H9 (cell line): ENCODE data around the gene SERPINA5. TPM values are rescaled to one million over a fixed set of nuclear protein-coding genes. Genes with fewer than 3 reads are reported as not detected.

Experiments
- DNase-seq: peaks from one replicate; pipeline ENCODE4 v3.0.0-alpha.2; 2017
- H2AFZ ChIP-seq: one replicate; pipeline ENCODE4 v1.6.1; 2013; ENCODE audit warnings: mild to moderate bottlenecking, low read length, control low read depth, moderate library complexity
- H2AK5ac ChIP-seq: 2 replicates; pipeline ENCODE4 v1.6.1; 2013; ENCODE audit warnings: low read length, control low read depth, mixed read lengths; ENCODE audit not compliant: insufficient read length
- H2BK120ac ChIP-seq: one replicate; pipeline ENCODE4 v1.6.1; 2013; ENCODE audit warnings: low read depth, mild to moderate bottlenecking, low read length, control low read depth, inconsistent platforms; ENCODE audit not compliant: poor library complexity, severe bottlenecking
- H2BK12ac ChIP-seq: 2 replicates; pipeline ENCODE4 v1.6.1; 2013; ENCODE audit warnings: low read length, control low read depth, mixed read lengths, low read depth; ENCODE audit not compliant: insufficient read length
- H2BK15ac ChIP-seq: 2 replicates; pipeline ENCODE4 v1.6.1; 2013; ENCODE audit warnings: low read depth, low read length, control low read depth
- H2BK20ac ChIP-seq: one replicate; pipeline ENCODE4 v1.6.1; 2013; ENCODE audit warnings: low read depth, mild to moderate bottlenecking, low read length, control low read depth, inconsistent platforms; ENCODE audit not compliant: poor library complexity, severe bottlenecking
- H2BK5ac ChIP-seq: 2 replicates; pipeline ENCODE4 v1.6.1; 2013; ENCODE audit warnings: low read length, control low read depth, mixed read lengths; ENCODE audit not compliant: insufficient read length
- H3K14ac ChIP-seq: 2 replicates; pipeline ENCODE4 v1.6.1; 2013; ENCODE audit warnings: low read length, control low read depth; ENCODE audit not compliant: insufficient read depth
- H3K18ac ChIP-seq: 2 replicates; pipeline ENCODE4 v1.6.1; 2013; ENCODE audit warnings: low read depth, mild to moderate bottlenecking, mixed read lengths, low read length, control low read depth; ENCODE audit not compliant: insufficient read length
- H3K23ac ChIP-seq: 2 replicates; pipeline ENCODE4 v1.6.1; 2013; ENCODE audit warnings: low read length, control low read depth, mixed read lengths, low read depth; ENCODE audit not compliant: insufficient read length
- H3K23me2 ChIP-seq: 2 replicates; pipeline ENCODE4 v1.6.1; 2013; ENCODE audit warnings: low read depth, mild to moderate bottlenecking, mixed read lengths, low read length, control low read depth; ENCODE audit not compliant: insufficient read length, poor library complexity, severe bottlenecking
- H3K27ac ChIP-seq: 2 replicates; pipeline ENCODE4 v1.5.1; 2013; ENCODE audit warnings: low read length, control low read depth, mixed read lengths, low read depth; ENCODE audit not compliant: insufficient read length
- H3K27me3 ChIP-seq: 2 replicates; pipeline ENCODE4 v1.6.1; 2013; ENCODE audit warnings: low read length, control low read depth, inconsistent platforms; ENCODE audit not compliant: insufficient read depth
- H3K4ac ChIP-seq: 2 replicates; pipeline ENCODE4 v1.6.1; 2013; ENCODE audit warnings: low read depth, mild to moderate bottlenecking, control low read depth, inconsistent platforms, low read length, moderate library complexity
- H3K4me1 ChIP-seq: 2 replicates; pipeline ENCODE4 v1.6.1; 2013; ENCODE audit warnings: low read length, control low read depth, inconsistent platforms; ENCODE audit not compliant: insufficient read depth
- H3K4me2 ChIP-seq: 2 replicates; pipeline ENCODE4 v1.6.1; 2013; ENCODE audit warnings: low read length, control low read depth, mixed read lengths; ENCODE audit not compliant: insufficient read length, insufficient read depth
- H3K56ac ChIP-seq: 2 replicates; pipeline ENCODE4 v1.6.1; 2013; ENCODE audit warnings: low read depth, mild to moderate bottlenecking, mixed read lengths, low read length, control low read depth; ENCODE audit not compliant: insufficient read length
- H3K79me1 ChIP-seq: 2 replicates; pipeline ENCODE4 v1.6.1; 2013; ENCODE audit warnings: low read depth, mild to moderate bottlenecking, moderate library complexity, low read length, control low read depth, inconsistent platforms; ENCODE audit not compliant: insufficient read depth, poor library complexity, severe bottlenecking
- H3K79me2 ChIP-seq: 2 replicates; pipeline ENCODE4 v1.6.1; 2013; ENCODE audit warnings: low read length, control low read depth, inconsistent platforms; ENCODE audit not compliant: insufficient read depth
- H3K9ac ChIP-seq: 2 replicates; pipeline ENCODE4 v1.6.1; 2013; ENCODE audit warnings: low read length, control low read depth, mixed read lengths; ENCODE audit not compliant: insufficient read length; ENCODE audit errors: extremely low read depth
- H3K9me3 ChIP-seq: one replicate; pipeline ENCODE4 v1.6.1; 2013; ENCODE audit warnings: low read depth, low read length, inconsistent platforms; ENCODE audit not compliant: control insufficient read depth
- H3T11ph ChIP-seq: one replicate; pipeline ENCODE4 v1.6.1; 2013; ENCODE audit warnings: mild to moderate bottlenecking, low read length, control low read depth, inconsistent platforms
- H4K20me1 ChIP-seq: one replicate; pipeline ENCODE4 v1.6.1; 2013; ENCODE audit not compliant: control insufficient read depth, insufficient read length, insufficient read depth
- H4K5ac ChIP-seq: 2 replicates; pipeline ENCODE4 v1.6.1; 2013; ENCODE audit warnings: low read depth, mild to moderate bottlenecking, mixed read lengths, low read length, control low read depth; ENCODE audit not compliant: insufficient read length
- H4K8ac ChIP-seq: replicated peaks from 2 replicates; pipeline ENCODE4 v1.6.1; 2013; ENCODE audit warnings: low read length, control low read depth, mixed read lengths, low read depth; ENCODE audit not compliant: insufficient read length
- H4K91ac ChIP-seq: 2 replicates; pipeline ENCODE4 v1.6.1; 2013; ENCODE audit warnings: low read depth, mild to moderate bottlenecking, moderate library complexity, mixed read lengths, low read length, control low read depth; ENCODE audit not compliant: insufficient read length
- H3K27ac Mint-ChIP-seq, 3 experiments: 2 replicates in 2 of 3; 3 replicates in 1 of 3; pipeline ENCODE4 v1.8.0; 2020 to 2021; ENCODE audit warnings: mixed read lengths in 3 of 3, mild to moderate bottlenecking in 1 of 3, moderate library complexity in 1 of 3
- H3K27me3 Mint-ChIP-seq: 2 replicates; pipeline ENCODE4 v1.8.0; 2021; ENCODE audit warnings: low read depth, mild to moderate bottlenecking, moderate library complexity, mixed read lengths
- H3K36me3 Mint-ChIP-seq, 3 experiments: 2 replicates in 2 of 3; 3 replicates in 1 of 3; pipeline ENCODE4 v1.8.0; 2020 to 2021; ENCODE audit warnings: low read depth in 3 of 3, mixed read lengths in 3 of 3; ENCODE audit not compliant: insufficient read depth in 1 of 3
- H3K4me1 Mint-ChIP-seq, 2 experiments: 2 replicates each; pipeline ENCODE4 v1.8.0; 2020; ENCODE audit warnings: mixed read lengths in 2 of 2
- H3K4me3 Mint-ChIP-seq, 2 experiments: 2 replicates in 1 of 2; 3 replicates in 1 of 2; pipeline ENCODE4 v1.8.0; 2020 to 2021; ENCODE audit warnings: mild to moderate bottlenecking in 2 of 2, mixed read lengths in 2 of 2, moderate library complexity in 1 of 2
- H3K9me3 Mint-ChIP-seq, 2 experiments: 2 replicates in 1 of 2; 3 replicates in 1 of 2; pipeline ENCODE4 v1.8.0; 2020; ENCODE audit warnings: mild to moderate bottlenecking in 2 of 2, mixed read lengths in 2 of 2, moderate library complexity in 1 of 2
- CTCF ChIP-seq: fragments of 200-600 bp; sonication (generic); conservative IDR thresholded peaks from 3 replicates; pipeline ENCODE4 v1.8.0; 2021; ENCODE audit warnings: antibody characterized with exemption, mild to moderate bottlenecking
- WGBS: extraction: QIAGEN DNeasy Blood & Tissue Kit; methylation state at CpG from one replicate; pipeline ENCODE4 v1.1.7; 2013; ENCODE audit warnings: missing lambda C conversion rate, low lambda C conversion rate, mixed read lengths; ENCODE audit not compliant: insufficient read length; ENCODE audit errors: extremely low coverage; 5-methylcytosine and 5-hydroxymethylcytosine counted together
- total RNA-seq: library from RNA; stranded (reverse); gene quantifications from 2 replicates; pipeline ENCODE4 v1.2.1, GENCODE V29; 2021

The SERPINA5 gene
- total RNA-seq, 1 experiment from 2014 or later = 1.1 TPM

- Histone ChIP-seq H3T11ph (no peak overlapping the region), H4K8ac (no peak overlapping the region), H3K79me1 (no peaks in the 10 kb centered on the region), H2AK5ac (no peak overlapping the region), H3K4ac (no peak overlapping the region), H2BK20ac (no peak overlapping the region), H4K5ac (no peak overlapping the region), H3K14ac (no peak overlapping the region), H2BK120ac (no peak overlapping the region), H2BK5ac (no peak overlapping the region), H3K23ac (no peak overlapping the region), H3K27ac (no peak overlapping the region), H3K9me3 (no peaks in the 10 kb centered on the region), H3K18ac (no peak overlapping the region), H3K56ac (no peak overlapping the region), H3K4me1 (no peaks in the 10 kb centered on the region), H3K79me2 (no peaks in the 10 kb centered on the region), H4K20me1 (no peaks in the 10 kb centered on the region), H3K27me3 (no peaks in the 10 kb centered on the region), H3K23me2 (no peaks in the 10 kb centered on the region), H2BK12ac (no peak overlapping the region), H3K9ac (no peak overlapping the region), H4K91ac (no peak overlapping the region), H3K4me2 (no peak overlapping the region), H2BK15ac (no peak overlapping the region), H2AFZ (no peak overlapping the region)
- Mint-ChIP-seq H3K9me3 (no peaks in the 10 kb centered on the region), H3K36me3 (no peaks in the 10 kb centered on the region), H3K4me3 (no peak overlapping the region), H3K27ac (no peak overlapping the region; a peak in 1 of 7 replicates), H3K4me1 (no peaks in the 10 kb centered on the region), H3K27me3 (peaks cover 18% of the 10 kb centered on the region)
- WGBS = no CpG with 5 or more reads among the region's 6 CpGs
- no peak for TF ChIP-seq CTCF
- no peak for DNase-seq
Measured at GRCh38 chr14:94570002-94570400, 11.2 kb upstream of the SERPINA5 start.
